Mononuclear cell (primary cell): Measurements from ENCODE around the gene FXYD6. TPM values are rescaled to one million over a fixed set of nuclear protein-coding genes. Genes with fewer than 3 reads are reported as not detected.
"Not testable (repeated sequence)": the region's sequence is repeated elsewhere in the genome, so short reads cannot be mapped to it uniquely, and the experiment has no call there.

ENCODE experiments used
- H3K27me3 ChIP-seq: 2 replicates; pipeline ENCODE4 v1.6.0; 2011; ENCODE audit warnings: low read length, control low read depth; ENCODE audit not compliant: insufficient read depth
- H3K4me1 ChIP-seq: 2 replicates; pipeline ENCODE4 v1.5.1; 2011; ENCODE audit warnings: mild to moderate bottlenecking, low read length, control low read depth; ENCODE audit not compliant: insufficient read depth
- H3K4me3 ChIP-seq: 2 replicates; pipeline ENCODE4 v1.5.1; 2011; ENCODE audit warnings: mild to moderate bottlenecking, low read length, moderate library complexity
- H3K9me3 ChIP-seq: 2 replicates; pipeline ENCODE4 v1.5.1; 2011; ENCODE audit warnings: low read depth, mild to moderate bottlenecking, control low read depth, low read length
- total RNA-seq: library from RNA; depleted of rRNA; stranded (reverse); fragments of >200 nt; gene quantifications from one replicate; pipeline ENCODE4 v1.2.3, GENCODE V29; 2012

FXYD6 gene
- total RNA-seq, 1 donor = 12.1 TPM

GRCh38 chr11:117819096-117820040 lies 57.1 kb downstream of the FXYD6 start:
- Histone ChIP-seq H3K27me3 (no peaks in the 10 kb centered on the region), H3K4me3 (no peak overlapping the region), H3K4me1 (peaks cover 74% of the 10 kb centered on the region), H3K9me3 (no peaks in the 10 kb centered on the region)

GRCh38 chr11:117818041-117818873 lies 58.2 kb downstream of the FXYD6 start:
- Histone ChIP-seq H3K4me1 (peaks cover 67% of the 10 kb centered on the region), H3K27me3 (no peaks in the 10 kb centered on the region), H3K9me3 (no peaks in the 10 kb centered on the region), H3K4me3 (no peak overlapping the region)

GRCh38 chr11:117817368-117818040 lies 59.0 kb downstream of the FXYD6 start:
- Histone ChIP-seq H3K27me3 (no peaks in the 10 kb centered on the region), H3K4me3 (no peak overlapping the region), H3K9me3 (no peaks in the 10 kb centered on the region), H3K4me1 (peaks cover 59% of the 10 kb centered on the region)

GRCh38 chr11:117816846-117817367 lies 59.6 kb downstream of the FXYD6 start:
- Histone ChIP-seq H3K4me1 (peaks cover 53% of the 10 kb centered on the region), H3K27me3 (no peaks in the 10 kb centered on the region), H3K4me3 (no peak overlapping the region), H3K9me3 (no peaks in the 10 kb centered on the region)

GRCh38 chr11:117816151-117816741 lies 60.2 kb downstream of the FXYD6 start:
- Histone ChIP-seq H3K4me3 (no peak overlapping the region), H3K4me1 (peaks cover 48% of the 10 kb centered on the region)

GRCh38 chr11:117815262-117815803 lies 61.1 kb downstream of the FXYD6 start:
- no peaks in the 10 kb centered on the region for H3K9me3 ChIP-seq
- no peaks in the 10 kb centered on the region for H3K27me3 ChIP-seq
- H3K4me3 ChIP-seq = no peak overlapping the region
- peaks cover 48% of the 10 kb centered on the region for H3K4me1 ChIP-seq

More at GRCh38 chr11:117816151-117816741, 60.2 kb downstream of the FXYD6 start:
- H3K9me3 ChIP-seq = no peaks in the 10 kb centered on the region
- H3K27me3 ChIP-seq = no peaks in the 10 kb centered on the region

GRCh38 chr11:117814766-117815261 lies 61.6 kb downstream of the FXYD6 start:
- Histone ChIP-seq H3K9me3 (no peaks in the 10 kb centered on the region), H3K4me1 (peaks cover 48% of the 10 kb centered on the region), H3K4me3 (no peak overlapping the region), H3K27me3 (no peaks in the 10 kb centered on the region)

GRCh38 chr11:117814204-117814765 lies 62.2 kb downstream of the FXYD6 start:
- Histone ChIP-seq H3K4me1 (peaks cover 52% of the 10 kb centered on the region), H3K4me3 (no peak overlapping the region), H3K9me3 (no peaks in the 10 kb centered on the region), H3K27me3 (no peaks in the 10 kb centered on the region)

- H3K9me3 ChIP-seq, H3K4me3 ChIP-seq, H3K27me3 ChIP-seq: not testable (repeated sequence)
- H3K4me1 ChIP-seq = peaks cover 55% of the 10 kb centered on the region
Measured at GRCh38 chr11:117810056-117810451, 66.4 kb downstream of the FXYD6 start.

- no peaks in the 10 kb centered on the region for H3K9me3 ChIP-seq
- no peak overlapping the region for H3K4me3 ChIP-seq
- H3K4me1 ChIP-seq = peaks cover 55% of the 10 kb centered on the region
- no peaks in the 10 kb centered on the region for H3K27me3 ChIP-seq
Measured at GRCh38 chr11:117809236-117810055, 67.0 kb downstream of the FXYD6 start.

- Histone ChIP-seq H3K4me1 (peaks cover 51% of the 10 kb centered on the region), H3K9me3 (no peaks in the 10 kb centered on the region), H3K27me3 (no peaks in the 10 kb centered on the region), H3K4me3 (no peak overlapping the region)
Measured at GRCh38 chr11:117808784-117809183, 67.7 kb downstream of the FXYD6 start.

GRCh38 chr11:117807482-117808327 lies 68.8 kb downstream of the FXYD6 start:
- Histone ChIP-seq H3K4me1 (peaks cover 51% of the 10 kb centered on the region), H3K9me3 (no peaks in the 10 kb centered on the region), H3K4me3 (no peak overlapping the region), H3K27me3 (no peaks in the 10 kb centered on the region)
